Liver (tissue), 9 donors: Measurements from ENCODE around the gene LRRC32. TPM values are rescaled to one million over a fixed set of nuclear protein-coding genes. Genes with fewer than 3 reads are reported as not detected.

Source experiments
- DNase-seq: peaks from one replicate; pipeline ENCODE4 v3.0.0-alpha.2; 2017; ENCODE audit warnings: low spot score
- H3K27ac ChIP-seq, 2 donors: one replicate each; pipeline ENCODE4 v1.7.0; 2013; ENCODE audit warnings: inconsistent platforms in 2 of 2, low read length in 2 of 2, control low read depth in 1 of 2, low read depth in 1 of 2, mild to moderate bottlenecking in 1 of 2
- H3K27me3 ChIP-seq, 4 donors: one replicate each; pipeline versions ENCODE4 v1.6.1 to v1.7.0; 2013; ENCODE audit warnings: low read length in 3 of 4, inconsistent platforms in 1 of 4, mild to moderate bottlenecking in 1 of 4, moderate library complexity in 1 of 4; ENCODE audit not compliant: control insufficient read depth in 4 of 4, insufficient read depth in 4 of 4
- H3K36me3 ChIP-seq, 4 donors: one replicate each; pipeline versions ENCODE4 v1.6.1 to v1.7.0; 2013; ENCODE audit warnings: low read length in 3 of 4, mild to moderate bottlenecking in 3 of 4, low read depth in 1 of 4, moderate library complexity in 1 of 4; ENCODE audit not compliant: control insufficient read depth in 4 of 4, insufficient read depth in 3 of 4
- H3K4me1 ChIP-seq, 4 donors: one replicate each; pipeline versions ENCODE4 v1.6.1 to v1.7.0; 2013; ENCODE audit warnings: low read length in 3 of 4, mild to moderate bottlenecking in 3 of 4, moderate library complexity in 1 of 4; ENCODE audit not compliant: control insufficient read depth in 4 of 4, insufficient read depth in 4 of 4
- H3K4me3 ChIP-seq, 3 donors: one replicate each; pipeline versions ENCODE4 v1.6.1 to v1.7.0; 2013; ENCODE audit warnings: low read length in 3 of 3, control low read depth in 1 of 3, low read depth in 1 of 3, mild to moderate bottlenecking in 1 of 3
- H3K9ac ChIP-seq, 2 donors: one replicate each; pipeline ENCODE4 v1.7.0; 2013; ENCODE audit warnings: low read length in 2 of 2, mild to moderate bottlenecking in 2 of 2, moderate library complexity in 2 of 2, control low read depth in 1 of 2, low read depth in 1 of 2
- H3K9me3 ChIP-seq, 4 donors: one replicate each; pipeline versions ENCODE4 v1.6.1 to v1.7.0; 2013; ENCODE audit warnings: low read length in 3 of 4; ENCODE audit not compliant: control insufficient read depth in 4 of 4
- ATF3 ChIP-seq: IDR thresholded peaks from 2 replicates; pipeline ENCODE4 v1.6.1; 2016; ENCODE audit warnings: antibody characterized with exemption
- CTCF ChIP-seq: fragments of 150-350 bp; IDR thresholded peaks from 2 replicates; pipeline ENCODE4 v1.5.1; 2017; ENCODE audit warnings: improper control_type of control experiment, low read depth, low read length; ENCODE audit not compliant: missing input control
- EGR1 ChIP-seq, 2 donors: IDR thresholded peaks; 2 replicates each; pipeline ENCODE4 v1.6.1; 2016 to 2018; ENCODE audit warnings: antibody characterized with exemption in 2 of 2, low read depth in 2 of 2
- FOXA1 ChIP-seq: IDR thresholded peaks from 2 replicates; pipeline ENCODE4 v1.6.1; 2016; ENCODE audit warnings: antibody characterized with exemption
- GABPA ChIP-seq, 2 donors: IDR thresholded peaks in 1 of 2; conservative IDR thresholded peaks in 1 of 2; 2 replicates each; pipeline ENCODE4 v1.6.1; 2016; ENCODE audit warnings: antibody characterized with exemption in 2 of 2, mild to moderate bottlenecking in 1 of 2, moderate library complexity in 1 of 2
- HNF4A ChIP-seq, 2 donors: conservative IDR thresholded peaks; 2 replicates each; pipeline ENCODE4 v1.6.1; 2016; ENCODE audit warnings: antibody characterized with exemption in 2 of 2, mild to moderate bottlenecking in 2 of 2
- HNF4G ChIP-seq: IDR thresholded peaks from 2 replicates; pipeline ENCODE4 v1.6.1; 2016; ENCODE audit warnings: antibody characterized with exemption
- JUND ChIP-seq, 2 donors: IDR thresholded peaks; 2 replicates each; pipeline ENCODE4 v1.6.1; 2016; ENCODE audit warnings: antibody characterized with exemption in 2 of 2
- MAX ChIP-seq: IDR thresholded peaks from 2 replicates; pipeline ENCODE4 v1.6.1; 2016; ENCODE audit warnings: antibody characterized with exemption
- RAD21 ChIP-seq, 2 donors: IDR thresholded peaks; 2 replicates each; pipeline ENCODE4 v1.6.1; 2016; ENCODE audit warnings: antibody characterized with exemption in 2 of 2, mild to moderate bottlenecking in 2 of 2
- REST ChIP-seq: IDR thresholded peaks from 2 replicates; pipeline ENCODE4 v1.6.1; 2016; ENCODE audit warnings: antibody characterized with exemption, mild to moderate bottlenecking
- RXRA ChIP-seq, 2 donors: IDR thresholded peaks; 2 replicates each; pipeline ENCODE4 v1.6.1; 2017 to 2018; ENCODE audit warnings: antibody characterized with exemption in 2 of 2, mild to moderate bottlenecking in 1 of 2
- SP1 ChIP-seq: IDR thresholded peaks from 2 replicates; pipeline ENCODE4 v1.6.1; 2018; ENCODE audit warnings: antibody characterized with exemption, mild to moderate bottlenecking
- TAF1 ChIP-seq: conservative IDR thresholded peaks from 2 replicates; pipeline ENCODE4 v1.6.1; 2016; ENCODE audit warnings: antibody characterized with exemption, mild to moderate bottlenecking
- YY1 ChIP-seq: IDR thresholded peaks from 2 replicates; pipeline ENCODE4 v1.6.1; 2016; ENCODE audit warnings: antibody characterized with exemption, mild to moderate bottlenecking
- ZBTB33 ChIP-seq: IDR thresholded peaks from 2 replicates; pipeline ENCODE4 v1.6.1; 2016; ENCODE audit warnings: antibody characterized with exemption
- WGBS: extraction: QIAGEN DNeasy Blood & Tissue Kit; methylation state at CpG from one replicate; pipeline ENCODE4 v1.1.7; 2013; 5-methylcytosine and 5-hydroxymethylcytosine counted together
- polyA plus RNA-seq, 2 donors: library from polyadenylated mRNA; stranded (reverse) in 1 of 2; unstranded in 1 of 2; fragments of 200-250 nt in 1 of 2; fragments of >200 nt in 1 of 2; fragmentation: Nextera tagmentation in 1 of 2; extraction: Ambion mirVana in 1 of 2; gene quantifications; one replicate each; pipeline versions ENCODE4 v1.2.1 to v1.2.3, GENCODE V29; 2013 to 2015
- total RNA-seq, 2 donors: library from RNA; depleted of rRNA; stranded (reverse); fragments of >200 nt; gene quantifications; one replicate each; pipeline ENCODE4 v1.2.3, GENCODE V29; 2014
- donor health status: healthy.
- donor health status: healthy.
- donor health status: healthy.
- donor health status: healthy.
- donor health status: healthy.

The LRRC32 gene
- total and polyA plus RNA-seq, 4 donors, result 5.4 to 15.4 (median 9.3) TPM

- no peak overlapping the region for H3K27ac ChIP-seq
- DNase-seq, result no peak
- TF ChIP-seq ZBTB33 (no peak), JUND (IDR thresholded peaks at IDR 0.05) (no peak), HNF4G (no peak), ATF3 (no peak), CTCF (no peak), MAX (no peak), GABPA (IDR thresholded peaks at IDR 0.05 in 1 of 2, conservative IDR thresholded peaks at IDR 0.05 in 1 of 2) (no peak), SP1 (no peak), RAD21 (IDR thresholded peaks at IDR 0.05) (no peak)
- H3K27me3 ChIP-seq, result no peaks in the 10 kb centered on the region
- no peak overlapping the region for H3K9ac ChIP-seq
- H3K36me3 ChIP-seq, result no peaks in the 10 kb centered on the region
- H3K9me3 ChIP-seq, result no peaks in the 10 kb centered on the region
- 91% methylated on average over 19 of the region's 19 CpGs for WGBS
- H3K4me3 ChIP-seq, result no peak overlapping the region
- H3K4me1 ChIP-seq, result peaks cover 0 to 7% (median 4%) of the 10 kb centered on the region in 4 donors
Measured at GRCh38 chr11:76719281-76719680, 48.7 kb upstream of the LRRC32 start.

GRCh38 chr11:76717816-76718215, 47.3 kb upstream of the LRRC32 start:
- Histone ChIP-seq H3K9me3 (no peaks in the 10 kb centered on the region), H3K27ac (no peak overlapping the region), H3K9ac (no peak overlapping the region), H3K4me3 (no peak overlapping the region), H3K36me3 (no peaks in the 10 kb centered on the region), H3K27me3 (no peaks in the 10 kb centered on the region), H3K4me1 (peaks cover 0 to 7% (median 4%) of the 10 kb centered on the region in 4 donors)
- WGBS, result 93% methylated on average over 5 of the region's 5 CpGs
- no peak for DNase-seq
- no peak for TF ChIP-seq TAF1
- TF ChIP-seq SP1, result no peak
- TF ChIP-seq YY1, result no peak
- TF ChIP-seq ZBTB33, result no peak
- TF ChIP-seq MAX, result no peak
- TF ChIP-seq HNF4G, result no peak
- no peak for TF ChIP-seq CTCF
- TF ChIP-seq ATF3, result no peak
- no peak for TF ChIP-seq RXRA (IDR thresholded peaks at IDR 0.05)
- TF ChIP-seq HNF4A (conservative IDR thresholded peaks at IDR 0.05), result no peak
- no peak for TF ChIP-seq JUND (IDR thresholded peaks at IDR 0.05)
- no peak for TF ChIP-seq FOXA1
- TF ChIP-seq RAD21 (IDR thresholded peaks at IDR 0.05), result no peak
- no peak for TF ChIP-seq GABPA (IDR thresholded peaks at IDR 0.05 in 1 of 2, conservative IDR thresholded peaks at IDR 0.05 in 1 of 2)
- TF ChIP-seq EGR1 (IDR thresholded peaks at IDR 0.05; ENCODE audit: low read depth in 2 of 2), result no peak
- no peak for TF ChIP-seq REST
